DND-41 (cell line): ENCODE measurements around the gene IGLL5.

ENCODE experiments used
- EZH2 ChIP-seq: IDR thresholded peaks from 3 replicates; pipeline ENCODE4 v1.6.1; 2012; ENCODE audit warnings: borderline replicate concordance, low read depth, mild to moderate bottlenecking, moderate library complexity, low read length, inconsistent platforms; ENCODE audit not compliant: severe bottlenecking
- TF ChIP-seq, protein P1 (sequence below): IDR thresholded peaks from 2 replicates; pipeline ENCODE4 v1.5.1; 2012; ENCODE audit warnings: borderline replicate concordance, low read length, moderate library complexity, mild to moderate bottlenecking; ENCODE audit not compliant: poor library complexity, severe bottlenecking; ENCODE audit errors: extremely low read depth

DNA sequence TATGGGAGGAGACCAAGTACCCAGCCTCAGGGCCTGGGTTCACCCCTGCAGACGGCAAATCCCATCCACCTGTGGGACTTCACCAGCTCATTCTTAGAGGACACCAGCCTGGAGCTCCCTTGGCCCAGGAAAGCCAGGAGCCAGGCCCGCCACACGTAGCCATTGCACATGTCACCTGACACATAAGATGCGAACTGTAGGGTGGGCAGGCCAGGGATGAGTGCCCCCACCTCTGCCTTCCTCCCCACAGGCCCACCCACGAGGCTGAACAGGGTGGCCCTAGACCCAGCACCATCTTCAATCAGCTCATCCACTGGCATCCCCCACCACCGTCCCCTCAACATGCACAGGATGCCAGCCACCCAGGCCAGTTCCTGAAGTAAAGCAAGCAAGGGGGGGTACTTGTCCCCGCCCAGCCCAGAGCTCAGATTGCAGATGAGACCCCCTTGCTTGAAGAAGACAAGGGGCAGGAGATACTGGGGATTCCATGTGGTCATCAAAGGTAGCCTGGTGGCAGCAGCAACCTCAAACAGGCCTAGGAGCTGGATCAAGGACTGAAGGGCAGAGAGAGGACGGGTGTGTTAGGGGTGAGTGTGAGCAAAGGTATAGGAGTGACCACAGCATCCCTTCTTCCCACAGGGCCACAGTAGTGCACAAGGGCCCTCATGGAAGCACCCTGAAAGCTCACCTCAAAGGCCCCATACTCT is 45.6 kb downstream of the IGLL5 start:
- TF ChIP-seq, protein P1, sequence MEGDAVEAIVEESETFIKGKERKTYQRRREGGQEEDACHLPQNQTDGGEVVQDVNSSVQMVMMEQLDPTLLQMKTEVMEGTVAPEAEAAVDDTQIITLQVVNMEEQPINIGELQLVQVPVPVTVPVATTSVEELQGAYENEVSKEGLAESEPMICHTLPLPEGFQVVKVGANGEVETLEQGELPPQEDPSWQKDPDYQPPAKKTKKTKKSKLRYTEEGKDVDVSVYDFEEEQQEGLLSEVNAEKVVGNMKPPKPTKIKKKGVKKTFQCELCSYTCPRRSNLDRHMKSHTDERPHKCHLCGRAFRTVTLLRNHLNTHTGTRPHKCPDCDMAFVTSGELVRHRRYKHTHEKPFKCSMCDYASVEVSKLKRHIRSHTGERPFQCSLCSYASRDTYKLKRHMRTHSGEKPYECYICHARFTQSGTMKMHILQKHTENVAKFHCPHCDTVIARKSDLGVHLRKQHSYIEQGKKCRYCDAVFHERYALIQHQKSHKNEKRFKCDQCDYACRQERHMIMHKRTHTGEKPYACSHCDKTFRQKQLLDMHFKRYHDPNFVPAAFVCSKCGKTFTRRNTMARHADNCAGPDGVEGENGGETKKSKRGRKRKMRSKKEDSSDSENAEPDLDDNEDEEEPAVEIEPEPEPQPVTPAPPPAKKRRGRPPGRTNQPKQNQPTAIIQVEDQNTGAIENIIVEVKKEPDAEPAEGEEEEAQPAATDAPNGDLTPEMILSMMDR = no peak
- TF ChIP-seq EZH2 = no peak
